HepG2 (cell line): ENCODE results near the gene KLF16. TPM values are rescaled to one million over a fixed set of nuclear protein-coding genes. Genes with fewer than 3 reads are reported as not detected.

ENCODE experiments used
- ATAC-seq: fragments of 200-7000 bp; cut with Tn5 transposase; 3 replicates; pipeline ENCODE4 v1.9.1; 2020; ENCODE audit warnings: mild to moderate bottlenecking, moderate library complexity
- BruUV-seq: library from RNA; stranded (reverse); fragments of 400-500 nt; replicated peaks from 2 replicates; lab custom pipeline; 2021; lab: Mats Ljungman, UMichigan
- CTCF ChIA-PET: fragments of 300-600 bp; formaldehyde crosslinking; extraction: SDS; loops from one replicate; lab custom pipeline; 2021; ENCODE audit warnings: low total read pairs, inconsistent platforms, low intra/inter-chr PET ratio; lab: Yijun Ruan, JAX
- POLR2A ChIA-PET: fragments of 350-600 bp; sonication (Branson Sonifier 250); formaldehyde crosslinking; loops from one replicate; lab custom pipeline; 2020; ENCODE audit warnings: antibody characterized with exemption, inconsistent platforms; lab: Yijun Ruan, JAX
- DNase-seq: peaks from one replicate; pipeline ENCODE4 v3.0.0-alpha.2; 2015; ENCODE audit warnings: low spot score
- FAIRE-seq: peaks from 3 replicates; lab custom pipeline; 2011; peaks lifted over from hg19 to GRCh38; lab: Jason Lieb, UNC
- H2AFZ ChIP-seq: one replicate; pipeline ENCODE4 v1.6.1; 2011; ENCODE audit warnings: low read length, inconsistent platforms
- H3K27ac ChIP-seq: fragments of 300-600 bp; 3 replicates; pipeline ENCODE4 v1.8.0; 2011; ENCODE audit warnings: mixed run types, mild to moderate bottlenecking, mixed read lengths, low read length, inconsistent platforms; ENCODE audit not compliant: insufficient read depth; ENCODE audit errors: extremely low read length
- H3K27me3 ChIP-seq, 2 experiments: fragments of 200-600 bp in 1 of 2; 2 replicates in 1 of 2; 3 replicates in 1 of 2; pipeline versions ENCODE4 v1.6.0 to v1.8.0; 2011; ENCODE audit warnings: low read length in 2 of 2, mild to moderate bottlenecking in 2 of 2, moderate library complexity in 2 of 2, inconsistent platforms in 1 of 2; ENCODE audit not compliant: insufficient read depth in 2 of 2, control insufficient read depth in 1 of 2
- H3K36me3 ChIP-seq, 2 experiments: fragments of 200-600 bp in 1 of 2; replicated peaks in 1 of 2; 2 replicates in 1 of 2; 3 replicates in 1 of 2; pipeline versions ENCODE4 v1.5.1 to v1.8.0; 2011; ENCODE audit warnings: low read length in 2 of 2, inconsistent platforms in 1 of 2; ENCODE audit not compliant: insufficient read depth in 2 of 2, control insufficient read depth in 1 of 2
- H3K4me1 ChIP-seq: 2 replicates; pipeline ENCODE4 v1.5.1; 2012; ENCODE audit warnings: low read length, inconsistent platforms; ENCODE audit not compliant: insufficient read depth
- H3K4me2 ChIP-seq: 2 replicates; pipeline ENCODE4 v1.6.0; 2011; ENCODE audit warnings: low read depth, low read length, inconsistent platforms
- H3K4me3 ChIP-seq, 3 experiments: fragments of 200-600 bp in 1 of 3; sonication (generic), shearing (Covaris generic) in 1 of 3; replicated peaks in 1 of 3; 2 replicates each; pipeline ENCODE4 v1.5.1; 2011 to 2016; ENCODE audit warnings: low read length in 3 of 3, inconsistent platforms in 2 of 3, low read depth in 2 of 3, mild to moderate bottlenecking in 2 of 3, control low read depth in 1 of 3, mixed read lengths in 1 of 3; ENCODE audit not compliant: insufficient read depth in 1 of 3
- H3K79me2 ChIP-seq: one replicate; pipeline ENCODE4 v1.6.1; 2011; ENCODE audit warnings: low read length, inconsistent platforms; ENCODE audit not compliant: insufficient read depth
- H3K9ac ChIP-seq: 2 replicates; pipeline ENCODE4 v1.6.0; 2011; ENCODE audit warnings: mild to moderate bottlenecking, low read depth, low read length, inconsistent platforms; ENCODE audit not compliant: insufficient read depth
- H3K9me3 ChIP-seq: 2 replicates; pipeline ENCODE4 v1.5.1; 2012; ENCODE audit warnings: mild to moderate bottlenecking, low read length
- H4K20me1 ChIP-seq: 2 replicates; pipeline ENCODE4 v1.6.0; 2011; ENCODE audit warnings: inconsistent platforms, mild to moderate bottlenecking, low read length, moderate library complexity; ENCODE audit not compliant: insufficient read depth
- CHCHD3 ChIP-seq: sonication (generic); formaldehyde crosslinking; IDR thresholded peaks from 2 replicates; pipeline ENCODE4 v1.8.0; 2022; ENCODE audit warnings: mild to moderate bottlenecking, missing genetic modification reagents, moderate library complexity
- CREB1 ChIP-seq, 2 experiments: fragments of 450-650 bp in 1 of 2; IDR thresholded peaks; 2 replicates each; pipeline ENCODE4 v1.6.1; 2016 to 2017; ENCODE audit warnings: control low read depth in 1 of 2, mild to moderate bottlenecking in 1 of 2, missing compliant biosample characterization in 1 of 2, missing genetic modification characterization in 1 of 2
- CREBL2 ChIP-seq: sonication (generic); formaldehyde crosslinking; IDR thresholded peaks from 2 replicates; pipeline ENCODE4 v1.8.1; 2023; ENCODE audit warnings: missing genetic modification reagents, mild to moderate bottlenecking, borderline replicate concordance
- FIP1L1 ChIP-seq: fragments of 200-400 bp; formaldehyde crosslinking; IDR thresholded peaks from 2 replicates; pipeline ENCODE4 v1.6.1; 2018; ENCODE audit warnings: low read depth, mild to moderate bottlenecking, low read length, moderate library complexity, borderline replicate concordance; ENCODE audit not compliant: insufficient read depth
- PHF8 ChIP-seq: sonication (generic); formaldehyde crosslinking; IDR thresholded peaks from 2 replicates; pipeline ENCODE4 v1.5.0; 2020; ENCODE audit warnings: missing genetic modification reagents
- PPARG ChIP-seq: conservative IDR thresholded peaks from 2 replicates; pipeline ENCODE4 v1.6.1; 2016; ENCODE audit warnings: missing biosample characterization, missing genetic modification reagents
- RFX1 ChIP-seq: fragments of 450-650 bp; IDR thresholded peaks from 2 replicates; pipeline ENCODE4 v1.6.1; 2017
- SMYD3 ChIP-seq: sonication (generic); formaldehyde crosslinking; IDR thresholded peaks from 2 replicates; pipeline ENCODE4 v1.8.1; 2023; ENCODE audit warnings: mild to moderate bottlenecking, missing genetic modification reagents
- TBL1XR1 ChIP-seq: fragments of 150-350 bp; IDR thresholded peaks from 2 replicates; pipeline ENCODE4 v1.6.1; 2014; ENCODE audit warnings: borderline replicate concordance, low read length; ENCODE audit not compliant: partially characterized antibody
- YY1 ChIP-seq: IDR thresholded peaks from 2 replicates; pipeline ENCODE4 v1.6.1; 2011; ENCODE audit warnings: low read length, low read depth, moderate library complexity, mild to moderate bottlenecking; ENCODE audit not compliant: insufficient read depth, insufficient replicate concordance
- ZBTB21 ChIP-seq: sonication (generic); formaldehyde crosslinking; IDR thresholded peaks from 2 replicates; pipeline ENCODE4 v1.4.0; 2020; ENCODE audit warnings: missing genetic modification reagents
- ZMYM3 ChIP-seq: sonication (generic); formaldehyde crosslinking; IDR thresholded peaks from 2 replicates; pipeline ENCODE4 v1.5.1; 2020; ENCODE audit warnings: mild to moderate bottlenecking, missing genetic modification reagents
- ZNF230 ChIP-seq: sonication (generic); formaldehyde crosslinking; IDR thresholded peaks from 2 replicates; pipeline ENCODE4 v1.4.0; 2020; ENCODE audit warnings: mild to moderate bottlenecking, missing genetic modification reagents
- WGBS: methylation state at CpG from one replicate; pipeline ENCODE4 v1.1.6; 2017; ENCODE audit warnings: low lambda C conversion rate; 5-methylcytosine and 5-hydroxymethylcytosine counted together
- in situ Hi-C: cut with HindIII; loops from 2 replicates; pipeline ENCODE4 v1.10.0; 2017; ENCODE audit warnings: low pct_unique_long_range_greater_than_20kb; ENCODE audit not compliant: extremely low pct_ligation_motif_present
- intact Hi-C: fragments of 100-400 bp; cut with micrococcal nuclease; formaldehyde crosslinking; loops from one replicate; pipeline ENCODE4 v1.10.0; 2022; ENCODE audit not compliant: unreplicated experiment
- polyA plus RNA-seq, 8 experiments: library from polyadenylated mRNA; depleted of rRNA in 3 of 8; stranded (reverse) in 7 of 8; unstranded in 1 of 8; fragments of >200 nt; fragmentation: Illumina TruSeq in 4 of 8; extraction: Trizol in 4 of 8; gene quantifications; 2 replicates each; pipeline versions ENCODE4 v1.2.1 to v1.2.3, GENCODE V29; 2011 to 2016; ENCODE audit warnings: low read depth in 4 of 8, missing spikeins in 1 of 8, mixed read lengths in 1 of 8; ENCODE audit not compliant: insufficient read depth in 1 of 8
- total RNA-seq, 5 experiments: library from RNA; depleted of rRNA; stranded (reverse); fragments of >200 nt; fragmentation: Illumina TruSeq; extraction: Trizol; gene quantifications; 2 replicates each; pipeline ENCODE4 v1.2.3, GENCODE V29; 2016; ENCODE audit warnings: low read depth in 1 of 5
- TF ChIP-seq, protein P1 (sequence below): sonication (generic); formaldehyde crosslinking; IDR thresholded peaks from 2 replicates; pipeline ENCODE4 v1.5.0; 2020; ENCODE audit warnings: missing genetic modification reagents, mild to moderate bottlenecking, borderline replicate concordance
- TF ChIP-seq, protein P2 (sequence below): IDR thresholded peaks from 2 replicates; pipeline ENCODE4 v1.4.0; 2020; ENCODE audit warnings: mild to moderate bottlenecking, missing genetic modification reagents
- TF ChIP-seq, protein P3 (sequence below): sonication (generic); formaldehyde crosslinking; IDR thresholded peaks from 2 replicates; pipeline ENCODE4 v1.5.0; 2020; ENCODE audit warnings: missing genetic modification reagents, mild to moderate bottlenecking, borderline replicate concordance

Gene KLF16
- total and polyA plus RNA-seq, 2 of the 13 experiments (the other 11 are each of a cell fraction or from before 2014, with no cell fraction given): 3.5 to 6.7 TPM

DNA sequence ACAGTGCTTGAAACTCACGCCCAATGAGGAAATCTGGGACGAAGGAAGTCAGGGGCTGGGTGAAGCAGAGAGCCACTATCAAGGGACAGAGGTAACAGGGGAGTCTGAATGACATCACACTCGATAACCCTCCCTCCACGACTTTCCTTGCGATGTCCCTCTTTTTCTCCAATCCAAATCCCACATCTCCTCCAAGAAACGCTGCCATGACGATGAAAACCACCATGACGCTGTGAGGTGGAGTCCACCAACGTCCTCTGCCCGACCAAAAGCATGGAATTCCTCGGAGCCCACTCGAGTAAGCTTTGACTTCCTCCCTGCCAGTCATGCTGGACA, 16.1 kb downstream of the KLF16 start:
- DNase-seq: no peak
- Histone ChIP-seq H3K79me2 (peaks cover 48% of the 10 kb centered on the region), H3K4me1 (peaks cover 27% of the 10 kb centered on the region), H3K4me2 (peak overlapping the region; percentile 99), H3K9ac (peak overlapping the region; percentile 100), H2AFZ (no peak overlapping the region), H4K20me1 (peaks cover 20% of the 10 kb centered on the region; the same call in 1 of the 2 replicates), H3K27ac (peak overlapping the region; percentile 99), H3K4me3 (peak overlapping the region; percentile 79 to 97 (median 96)), H3K36me3 (peaks cover 2 to 19% of the 10 kb centered on the region in 2 experiments; a peak in 2 of 5 replicates), H3K27me3 (no peaks in the 10 kb centered on the region; a peak in 1 of 5 replicates), H3K9me3 (no peaks in the 10 kb centered on the region)
- no peak for FAIRE-seq
- no peak for ATAC-seq
- ChIA-PET POLR2A (interaction anchor here (0.7 to 2.3 kb wide), 2 partner anchors 10 kb away, joined by 3 to 7 read pairs; no protein-coding TSS in a partner anchor), CTCF (interaction anchor here (2.4 kb wide), 1 partner anchor 10 kb away, joined by 13 read pairs; no protein-coding TSS in a partner anchor)
- in situ Hi-C loops (no loop called here), intact Hi-C loops (no loop called here)
- BruUV-seq: no TSS peak
- WGBS: 7% methylated on average over 12 of the region's 12 CpGs
- TF ChIP-seq, protein P1, sequence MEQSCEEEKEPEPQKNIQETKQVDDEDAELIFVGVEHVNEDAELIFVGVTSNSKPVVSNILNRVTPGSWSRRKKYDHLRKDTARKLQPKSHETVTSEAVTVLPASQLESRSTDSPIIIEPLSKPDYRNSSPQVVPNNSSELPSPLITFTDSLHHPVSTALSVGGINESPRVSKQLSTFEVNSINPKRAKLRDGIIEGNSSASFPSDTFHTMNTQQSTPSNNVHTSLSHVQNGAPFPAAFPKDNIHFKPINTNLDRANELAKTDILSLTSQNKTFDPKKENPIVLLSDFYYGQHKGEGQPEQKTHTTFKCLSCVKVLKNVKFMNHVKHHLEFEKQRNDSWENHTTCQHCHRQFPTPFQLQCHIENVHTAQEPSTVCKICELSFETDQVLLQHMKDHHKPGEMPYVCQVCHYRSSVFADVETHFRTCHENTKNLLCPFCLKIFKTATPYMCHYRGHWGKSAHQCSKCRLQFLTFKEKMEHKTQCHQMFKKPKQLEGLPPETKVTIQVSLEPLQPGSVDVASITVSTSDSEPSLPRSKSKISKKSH (CRISPR knock-in tag): no peak
- TF ChIP-seq SMYD3 (no peak), PHF8 (CRISPR knock-in tag) (no peak), PPARG (no peak), FIP1L1 (no peak), ZBTB21 (CRISPR knock-in tag) (0 out of 2 replicates have a peak, but pooled peaks have one; percentile 39), CREBL2 (CRISPR knock-in tag) (no peak), CHCHD3 (CRISPR knock-in tag) (no peak), CREB1 (IDR thresholded peaks at IDR 0.05) (peak; percentile 74), CREB1 (CRISPR knock-in tag; IDR thresholded peaks at IDR 0.05) (no peak), TBL1XR1 (no peak), ZMYM3 (no peak), YY1 (no peak), ZNF230 (0 out of 2 replicates have a peak, but pooled peaks have one; percentile 28), RFX1 (peak; percentile 8; the same call in 1 of the 2 replicates)
- TF ChIP-seq, protein P2, sequence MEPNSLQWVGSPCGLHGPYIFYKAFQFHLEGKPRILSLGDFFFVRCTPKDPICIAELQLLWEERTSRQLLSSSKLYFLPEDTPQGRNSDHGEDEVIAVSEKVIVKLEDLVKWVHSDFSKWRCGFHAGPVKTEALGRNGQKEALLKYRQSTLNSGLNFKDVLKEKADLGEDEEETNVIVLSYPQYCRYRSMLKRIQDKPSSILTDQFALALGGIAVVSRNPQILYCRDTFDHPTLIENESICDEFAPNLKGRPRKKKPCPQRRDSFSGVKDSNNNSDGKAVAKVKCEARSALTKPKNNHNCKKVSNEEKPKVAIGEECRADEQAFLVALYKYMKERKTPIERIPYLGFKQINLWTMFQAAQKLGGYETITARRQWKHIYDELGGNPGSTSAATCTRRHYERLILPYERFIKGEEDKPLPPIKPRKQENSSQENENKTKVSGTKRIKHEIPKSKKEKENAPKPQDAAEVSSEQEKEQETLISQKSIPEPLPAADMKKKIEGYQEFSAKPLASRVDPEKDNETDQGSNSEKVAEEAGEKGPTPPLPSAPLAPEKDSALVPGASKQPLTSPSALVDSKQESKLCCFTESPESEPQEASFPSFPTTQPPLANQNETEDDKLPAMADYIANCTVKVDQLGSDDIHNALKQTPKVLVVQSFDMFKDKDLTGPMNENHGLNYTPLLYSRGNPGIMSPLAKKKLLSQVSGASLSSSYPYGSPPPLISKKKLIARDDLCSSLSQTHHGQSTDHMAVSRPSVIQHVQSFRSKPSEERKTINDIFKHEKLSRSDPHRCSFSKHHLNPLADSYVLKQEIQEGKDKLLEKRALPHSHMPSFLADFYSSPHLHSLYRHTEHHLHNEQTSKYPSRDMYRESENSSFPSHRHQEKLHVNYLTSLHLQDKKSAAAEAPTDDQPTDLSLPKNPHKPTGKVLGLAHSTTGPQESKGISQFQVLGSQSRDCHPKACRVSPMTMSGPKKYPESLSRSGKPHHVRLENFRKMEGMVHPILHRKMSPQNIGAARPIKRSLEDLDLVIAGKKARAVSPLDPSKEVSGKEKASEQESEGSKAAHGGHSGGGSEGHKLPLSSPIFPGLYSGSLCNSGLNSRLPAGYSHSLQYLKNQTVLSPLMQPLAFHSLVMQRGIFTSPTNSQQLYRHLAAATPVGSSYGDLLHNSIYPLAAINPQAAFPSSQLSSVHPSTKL (CRISPR knock-in tag): no peak
- TF ChIP-seq, protein P3, sequence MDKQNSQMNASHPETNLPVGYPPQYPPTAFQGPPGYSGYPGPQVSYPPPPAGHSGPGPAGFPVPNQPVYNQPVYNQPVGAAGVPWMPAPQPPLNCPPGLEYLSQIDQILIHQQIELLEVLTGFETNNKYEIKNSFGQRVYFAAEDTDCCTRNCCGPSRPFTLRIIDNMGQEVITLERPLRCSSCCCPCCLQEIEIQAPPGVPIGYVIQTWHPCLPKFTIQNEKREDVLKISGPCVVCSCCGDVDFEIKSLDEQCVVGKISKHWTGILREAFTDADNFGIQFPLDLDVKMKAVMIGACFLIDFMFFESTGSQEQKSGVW (CRISPR knock-in tag): no peak
